Posterior vena cava (tissue), 2 donors: ENCODE results near the gene KRABD2.
"Not testable (repeated sequence)": the region's sequence is repeated elsewhere in the genome, so short reads cannot be mapped to it uniquely, and the experiment has no call there.

Experiments used
- DNase-seq: peaks from one replicate; pipeline ENCODE4 v3.0.0-alpha.2; 2020; ENCODE audit warnings: low spot score
- intact Hi-C, 2 donors: fragments of 100-400 bp; cut with DNase I; formaldehyde crosslinking; loops; one replicate each; pipeline versions ENCODE4 v1.14.1 to v1.14.2; 2022 to 2023
- donor health status: DM: yes; HTN: yes; CAD: no.
- donor health status: DM: yes; HTN: yes; CAD: no.

KRABD2 gene

GRCh38 chr17:8369944-8370343 is 6.6 kb downstream of the KRABD2 start:
- intact Hi-C loops: no loop called here
- no peak for DNase-seq

GRCh38 chr17:8368193-8368592 is 8.3 kb downstream of the KRABD2 start:
- no peak for DNase-seq
- intact Hi-C loops: no loop called here

GRCh38 chr17:8366231-8366630 is 10.3 kb downstream of the KRABD2 start:
- intact Hi-C loops: no loop called here
- no peak for DNase-seq

- intact Hi-C loops: no loop called here
- DNase-seq: no peak
Observed at GRCh38 chr17:8365143-8365542, 11.4 kb downstream of the KRABD2 start.

GRCh38 chr17:8362651-8363332 is 13.7 kb downstream of the KRABD2 start:
- DNase-seq: no peak
- intact Hi-C loops: no loop called here

GRCh38 chr17:8360751-8361150 is 15.8 kb downstream of the KRABD2 start:
- no peak for DNase-seq
- intact Hi-C loops: no loop called here

DNA sequence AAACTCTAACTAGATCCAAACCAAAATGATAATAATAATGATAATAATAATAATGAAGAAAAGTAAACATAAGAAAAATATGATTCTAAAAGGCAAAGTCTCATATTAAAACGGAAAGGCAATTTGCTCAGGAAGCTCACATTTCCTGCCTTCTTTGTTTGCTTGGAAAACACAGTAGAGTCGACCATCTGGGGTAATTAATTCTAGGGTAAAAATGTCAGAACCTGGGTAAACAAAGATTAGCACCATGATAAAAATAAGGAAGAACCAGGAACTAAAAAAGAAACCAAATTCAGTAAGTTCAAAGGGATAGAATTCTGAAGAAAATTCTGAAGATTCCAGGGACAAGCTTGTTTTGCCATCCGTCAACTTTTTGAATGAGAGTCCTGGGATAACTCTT is 16.2 kb downstream of the KRABD2 start:
- intact Hi-C loops: no loop called here
- no peak for DNase-seq

DNA sequence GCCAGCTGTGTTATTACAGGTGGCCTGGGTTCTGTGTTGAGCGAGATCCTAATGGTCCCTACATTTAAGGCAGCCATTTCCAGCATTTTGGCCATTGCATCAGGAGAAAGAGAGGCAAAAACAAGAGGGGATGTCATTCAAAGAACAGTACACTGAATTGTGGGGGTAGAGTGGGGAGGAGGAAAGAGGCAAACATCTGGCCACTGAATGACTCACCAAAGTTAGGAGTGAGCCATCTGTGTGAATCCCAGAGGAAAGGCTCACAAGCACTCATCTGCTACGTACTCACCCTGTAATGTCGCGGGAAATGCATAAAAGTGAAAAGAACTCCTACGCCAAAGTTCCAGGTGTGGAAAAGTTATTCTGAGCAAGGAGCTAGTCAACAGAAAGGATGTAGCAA is 16.7 kb downstream of the KRABD2 start:
- intact Hi-C loops: no loop called here
- DNase-seq: no peak

DNA sequence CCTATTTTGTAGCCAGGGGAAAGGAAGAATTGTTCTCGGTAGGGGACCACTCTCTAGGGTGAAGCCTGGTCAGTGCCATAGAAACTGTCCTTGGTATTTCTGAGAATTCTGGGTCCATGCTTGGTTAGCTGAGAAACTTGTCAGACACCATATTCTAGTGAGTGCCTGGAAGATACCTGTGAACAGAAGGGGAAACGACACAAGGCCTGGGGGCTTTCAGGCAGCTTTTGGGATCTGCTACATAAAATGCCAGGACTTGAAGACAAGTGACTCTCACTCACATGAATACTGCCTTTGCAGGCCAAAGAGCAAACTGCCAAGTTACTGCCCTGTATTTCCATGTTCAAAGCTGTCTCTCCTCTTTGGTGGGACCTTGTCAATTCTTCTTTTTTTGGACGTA is 18.6 kb downstream of the KRABD2 start:
- DNase-seq: no peak
- intact Hi-C loops: no loop called here

DNA sequence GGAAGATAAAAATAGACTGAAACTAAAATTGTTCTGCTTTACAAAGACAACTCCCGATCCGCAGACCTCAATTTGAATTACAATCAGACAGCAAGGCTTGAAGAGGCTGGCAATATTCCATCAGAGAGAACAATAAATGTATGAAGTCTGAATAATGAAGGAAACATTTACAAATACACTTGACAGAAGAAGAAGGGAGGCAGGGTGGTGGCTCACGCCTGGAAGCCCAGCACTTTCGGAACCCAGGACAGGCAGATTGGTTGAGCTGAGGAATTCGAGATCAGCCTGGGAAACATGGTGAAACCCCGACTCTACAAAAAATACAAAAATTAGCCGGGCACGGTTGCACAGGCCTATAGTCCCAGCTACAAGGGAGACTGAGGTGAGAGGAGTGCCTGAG is 22.3 kb downstream of the KRABD2 start:
- intact Hi-C loops: no loop called here
- DNase-seq: no peak

GRCh38 chr17:8353736-8354135 is 22.8 kb downstream of the KRABD2 start:
- intact Hi-C loops: no loop called here
- no peak for DNase-seq

GRCh38 chr17:8350339-8350738 is 26.2 kb downstream of the KRABD2 start:
- no peak for DNase-seq
- intact Hi-C loops: no loop called here

- intact Hi-C loops, DNase-seq: not testable (repeated sequence)
Observed at GRCh38 chr17:8347001-8347400, 29.5 kb downstream of the KRABD2 start.

DNA sequence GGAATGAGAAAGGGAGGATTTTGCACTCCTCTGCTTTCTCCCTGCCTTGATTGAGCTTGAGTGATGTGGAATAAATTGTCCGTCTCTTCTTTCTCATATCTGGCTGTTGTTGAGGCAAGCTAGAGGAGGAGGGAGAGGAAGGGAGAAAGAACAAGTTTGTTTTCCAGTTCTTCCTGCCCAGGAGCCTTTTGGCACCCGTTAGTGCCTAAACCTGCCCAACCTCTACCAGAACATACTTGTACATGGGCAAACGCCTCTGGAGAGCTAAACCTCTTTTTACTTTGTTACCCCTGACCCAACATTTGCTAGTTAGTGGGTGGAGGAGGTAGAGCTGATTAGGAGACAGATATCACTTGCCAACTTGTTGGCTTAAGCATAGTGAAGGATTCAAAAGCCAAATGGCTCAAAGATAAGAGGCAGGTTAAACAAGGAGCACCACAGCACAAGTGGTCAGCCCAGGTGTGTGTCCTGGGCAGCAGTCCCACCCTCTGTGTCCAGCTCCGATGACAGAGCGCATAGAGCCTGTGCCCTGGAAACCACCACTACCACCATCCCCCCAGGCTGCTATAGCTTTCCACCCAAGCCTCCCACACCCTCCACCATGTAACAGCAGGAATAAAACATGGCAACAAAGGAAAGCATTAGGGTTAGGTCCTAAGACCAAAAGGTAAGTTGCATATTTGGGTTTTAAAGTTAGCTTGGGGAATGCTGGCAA is 30.4 kb downstream of the KRABD2 start:
- intact Hi-C loops: no loop called here
- DNase-seq: no peak

GRCh38 chr17:8345052-8345690 is 31.3 kb downstream of the KRABD2 start:
- intact Hi-C loops: no loop called here
- DNase-seq: no peak

- intact Hi-C loops: no loop called here
- no peak for DNase-seq
Observed at GRCh38 chr17:8341456-8341855, 35.0 kb downstream of the KRABD2 start.

DNA sequence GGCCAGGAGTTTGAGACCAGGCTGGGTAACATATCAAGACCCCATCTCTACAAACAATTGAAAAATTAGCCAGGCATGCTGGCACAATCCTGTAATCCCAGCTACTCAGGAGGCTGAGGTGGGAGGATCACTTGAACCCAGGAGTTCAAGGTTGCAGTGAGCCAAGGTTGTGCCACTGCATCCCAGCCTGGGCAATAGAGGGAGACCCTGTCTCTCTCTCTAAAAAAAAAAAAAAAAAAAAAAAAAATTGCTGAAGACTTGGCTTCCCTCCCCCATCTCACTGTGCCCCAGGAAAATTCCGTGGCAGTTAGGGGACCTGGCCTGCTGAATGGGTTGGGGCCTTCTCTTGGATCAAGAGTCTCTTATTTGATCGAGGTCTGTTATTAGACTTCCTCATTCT is 37.0 kb downstream of the KRABD2 start, which contains the start of gene ODF4:
TSS of gene ODF4 (plus strand) at position 301 of the 400 bp plus-strand sequence. CDS start 212 bp downstream, outside the sequence.
- intact Hi-C loops: no loop called here

GRCh38 chr17:8338753-8339140 is 37.8 kb downstream of the KRABD2 start:
- intact Hi-C loops: no loop called here
- no peak for DNase-seq

More for the DNA sequence above, 37.0 kb downstream of the KRABD2 start, which contains the start of gene ODF4:
- no peak for DNase-seq

DNA sequence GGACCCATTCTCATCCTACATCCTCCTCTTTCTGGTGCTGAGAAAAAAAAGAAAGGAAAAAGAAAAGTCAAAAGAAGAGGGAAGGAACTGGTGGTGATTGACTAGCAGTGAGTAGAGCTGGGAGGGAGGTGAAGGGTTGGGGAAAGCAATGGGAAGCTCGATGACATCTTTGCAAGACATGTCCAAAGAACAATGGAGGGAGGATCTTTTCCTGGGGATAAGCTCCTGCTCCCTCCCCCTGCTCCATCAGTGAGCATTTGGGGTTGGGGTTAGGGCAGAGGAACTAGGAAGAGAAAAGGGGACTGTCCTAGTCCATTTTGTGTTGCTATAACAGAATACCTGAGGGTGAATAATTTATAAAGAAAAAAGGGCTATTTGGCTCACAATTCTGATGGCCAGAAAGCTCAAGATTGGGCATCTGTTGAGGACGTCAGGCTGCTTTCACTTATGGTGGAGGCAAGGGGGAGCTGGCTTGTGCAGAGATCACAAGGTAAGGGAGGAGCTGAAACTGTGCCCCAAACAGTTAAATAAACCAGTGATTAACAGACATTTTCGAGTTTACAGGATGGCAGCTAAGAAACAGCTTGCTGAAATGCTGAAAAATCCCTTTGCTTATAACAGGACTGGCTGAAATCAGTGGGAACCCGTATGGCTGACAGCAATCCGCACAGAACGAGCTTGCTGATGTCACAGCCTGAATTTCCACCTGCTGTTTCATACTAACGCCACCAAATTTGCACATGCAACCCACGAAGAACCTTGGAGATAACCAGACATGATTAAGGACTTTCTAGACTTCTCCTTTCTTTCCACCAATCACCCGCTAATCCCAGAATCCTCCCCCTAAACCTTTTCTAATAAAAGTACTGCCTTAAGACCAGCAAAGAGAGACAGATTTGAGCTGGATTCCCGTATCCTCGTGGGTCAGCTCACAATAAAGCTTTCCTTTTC is 38.4 kb downstream of the KRABD2 start:
- intact Hi-C loops: no loop called here
- no peak for DNase-seq
